Naive thymus-derived CD4-positive, alpha-beta T cell (primary cell): Measurements from ENCODE around the gene ZC3H12C. TPM values are rescaled to one million over a fixed set of nuclear protein-coding genes. Genes with fewer than 3 reads are reported as not detected.

Experiments used
- ATAC-seq: fragments of 150-1000 bp; cut with Tn5 transposase; 2 replicates; pipeline ENCODE4 v1.10.0; 2021; ENCODE audit warnings: mild to moderate bottlenecking, moderate library complexity
- CTCF ChIA-PET: fragments of 350-600 bp; sonication (Branson Sonifier 250); formaldehyde crosslinking; loops from one replicate; lab custom pipeline; 2021; ENCODE audit warnings: antibody characterized with exemption; lab: Charles Lee
- POLR2A ChIA-PET: fragments of 350-600 bp; sonication (Branson Sonifier 250); formaldehyde crosslinking; loops from one replicate; lab custom pipeline; 2021; ENCODE audit warnings: antibody characterized with exemption, inconsistent platforms; lab: Charles Lee
- DNase-seq, 9 donors: peaks; one replicate each; pipeline versions ENCODE4 v3.0.0 to v3.0.0-alpha.2; 2020 to 2022; ENCODE audit warnings: mixed read lengths in 1 of 9
- H3K27ac ChIP-seq: one replicate; pipeline ENCODE4 v1.7.0; 2013; ENCODE audit warnings: mild to moderate bottlenecking, low read depth, low read length, moderate library complexity
- H3K27me3 ChIP-seq, 2 donors: one replicate each; pipeline ENCODE4 v1.7.0; 2013; ENCODE audit warnings: low read length in 2 of 2, mild to moderate bottlenecking in 2 of 2, moderate library complexity in 2 of 2; ENCODE audit not compliant: control insufficient read depth in 2 of 2, insufficient read depth in 2 of 2
- H3K36me3 ChIP-seq, 3 experiments: 1 replicate in 2 of 3; 2 replicates in 1 of 3; pipeline ENCODE4 v1.7.0; 2013; ENCODE audit warnings: low read length in 3 of 3, mild to moderate bottlenecking in 3 of 3, moderate library complexity in 1 of 3; ENCODE audit not compliant: insufficient read depth in 3 of 3, control insufficient read depth in 2 of 3
- H3K4me1 ChIP-seq, 2 donors: one replicate each; pipeline ENCODE4 v1.7.0; 2013; ENCODE audit warnings: low read length in 2 of 2, mild to moderate bottlenecking in 2 of 2, moderate library complexity in 1 of 2; ENCODE audit not compliant: control insufficient read depth in 2 of 2, insufficient read depth in 2 of 2
- H3K4me3 ChIP-seq: 2 replicates; pipeline ENCODE4 v1.7.0; 2013; ENCODE audit warnings: mild to moderate bottlenecking, low read length
- H3K9me3 ChIP-seq, 3 experiments: 1 replicate in 2 of 3; 2 replicates in 1 of 3; pipeline ENCODE4 v1.7.0; 2013; ENCODE audit warnings: low read length in 3 of 3; ENCODE audit not compliant: control insufficient read depth in 2 of 3
- H3K27ac Mint-ChIP-seq, 9 donors: one replicate each; pipeline ENCODE4 v1.8.0; 2020 to 2022; ENCODE audit warnings: mixed read lengths in 9 of 9, mild to moderate bottlenecking in 8 of 9, moderate library complexity in 5 of 9, inconsistent platforms in 2 of 9
- H3K27me3 Mint-ChIP-seq, 5 donors: one replicate each; pipeline ENCODE4 v1.8.0; 2021 to 2022; ENCODE audit warnings: mixed read lengths in 5 of 5, mild to moderate bottlenecking in 1 of 5
- H3K36me3 Mint-ChIP-seq, 5 donors: one replicate each; pipeline ENCODE4 v1.8.0; 2020 to 2022; ENCODE audit warnings: mixed read lengths in 5 of 5, mild to moderate bottlenecking in 3 of 5, inconsistent platforms in 1 of 5
- H3K4me1 Mint-ChIP-seq, 7 donors: one replicate each; pipeline ENCODE4 v1.8.0; 2020 to 2022; ENCODE audit warnings: mixed read lengths in 7 of 7, mild to moderate bottlenecking in 3 of 7, inconsistent platforms in 1 of 7
- H3K4me3 Mint-ChIP-seq, 10 donors: one replicate each; pipeline ENCODE4 v1.8.0; 2020 to 2022; ENCODE audit warnings: mild to moderate bottlenecking in 10 of 10, mixed read lengths in 10 of 10, moderate library complexity in 6 of 10, inconsistent platforms in 2 of 10
- H3K9me3 Mint-ChIP-seq, 11 donors: one replicate each; pipeline ENCODE4 v1.8.0; 2020 to 2022; ENCODE audit warnings: mixed read lengths in 11 of 11, mild to moderate bottlenecking in 4 of 11, inconsistent platforms in 1 of 11, moderate library complexity in 1 of 11
- intact Hi-C, 2 donors: fragments of 100-400 bp; cut with micrococcal nuclease; formaldehyde crosslinking; loops; one replicate each; pipeline ENCODE4 v1.15.1; 2023
- polyA plus RNA-seq, 2 donors: library from polyadenylated mRNA; unstranded; fragments of 300-500 nt; fragmentation: Illumina TruSeq; gene quantifications; one replicate each; pipeline ENCODE4 v1.2.3, GENCODE V29; 2021
- total RNA-seq, 6 experiments: library from RNA in 5 of 6; stranded (reverse) in 5 of 6; gene quantifications; 1 replicate in 5 of 6; 2 replicates in 1 of 6; pipeline ENCODE4 v1.2.3 and lab custom pipeline; 2021 to 2026

Gene ZC3H12C
- total and polyA plus RNA-seq, 7 experiments from 2014 or later: 0.19 to 2.5 (median 0.35) TPM; not detected in 2

DNA sequence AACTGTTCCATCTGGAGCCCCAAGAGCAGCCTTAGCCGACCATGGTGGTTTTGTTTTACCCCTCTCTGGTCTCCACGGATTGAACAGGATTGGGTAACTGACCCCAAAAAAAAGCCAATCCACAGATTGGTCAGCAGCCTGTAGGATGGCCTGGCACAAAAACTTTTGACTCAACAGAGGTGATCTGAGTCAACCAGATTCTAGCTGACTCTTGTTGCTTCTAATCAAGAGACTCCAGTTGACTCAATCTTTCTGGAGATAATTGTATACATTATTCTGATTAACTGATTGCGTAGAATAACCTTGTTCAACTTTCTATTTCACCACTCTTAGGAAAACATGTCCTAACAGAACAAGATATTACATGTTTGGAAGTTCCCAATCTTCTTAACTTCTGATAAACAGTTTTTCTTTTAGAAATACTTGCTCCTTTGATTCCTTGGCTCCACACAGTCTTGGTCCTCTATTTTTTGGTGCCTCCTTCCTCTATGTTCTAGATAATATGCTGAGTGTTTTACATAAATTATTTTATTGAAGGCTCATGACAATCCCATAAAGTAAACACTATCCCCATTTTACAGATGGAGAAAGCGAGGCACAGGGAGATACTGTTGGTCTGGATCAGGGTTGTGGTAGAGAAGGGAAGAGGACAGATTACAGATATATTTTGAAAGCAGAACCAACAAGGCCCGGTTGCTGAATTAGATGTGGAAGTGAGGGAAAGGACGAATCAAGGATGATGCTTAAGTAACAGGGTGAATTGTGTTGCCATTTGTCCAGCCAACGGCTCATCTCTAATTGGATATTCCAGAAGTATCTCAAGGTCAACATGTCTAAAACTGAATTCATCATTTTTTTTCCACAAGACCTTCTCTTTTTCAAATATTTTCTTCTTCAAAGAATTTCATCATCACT is 11.5 kb upstream of the ZC3H12C start:
- CTCF ChIA-PET: no interaction called here
- ATAC-seq (no peak), DNase-seq (no peak)
- no peak overlapping the region for H3K4me3 ChIP-seq
- Mint-ChIP-seq H3K4me3 (no peak overlapping the region), H3K27me3 (peaks cover 8 to 19% (median 12%) of the 10 kb centered on the region in 5 donors), H3K9me3 (peaks cover 0 to 4% (median 0%) of the 10 kb centered on the region in 11 donors), H3K27ac (no peak overlapping the region), H3K36me3 (peaks cover 0 to 4% (median 0%) of the 10 kb centered on the region in 5 donors), H3K4me1 (peaks cover 0 to 18% (median 0%) of the 10 kb centered on the region in 7 donors)
- H3K36me3 ChIP-seq: no peaks in the 10 kb centered on the region
- H3K27me3 ChIP-seq: no peaks in the 10 kb centered on the region
- no peaks in the 10 kb centered on the region for H3K9me3 ChIP-seq
- H3K4me1 ChIP-seq: no peaks in the 10 kb centered on the region
- no peak overlapping the region for H3K27ac ChIP-seq
- intact Hi-C loops: no loop called here
- POLR2A ChIA-PET: no interaction called here

DNA sequence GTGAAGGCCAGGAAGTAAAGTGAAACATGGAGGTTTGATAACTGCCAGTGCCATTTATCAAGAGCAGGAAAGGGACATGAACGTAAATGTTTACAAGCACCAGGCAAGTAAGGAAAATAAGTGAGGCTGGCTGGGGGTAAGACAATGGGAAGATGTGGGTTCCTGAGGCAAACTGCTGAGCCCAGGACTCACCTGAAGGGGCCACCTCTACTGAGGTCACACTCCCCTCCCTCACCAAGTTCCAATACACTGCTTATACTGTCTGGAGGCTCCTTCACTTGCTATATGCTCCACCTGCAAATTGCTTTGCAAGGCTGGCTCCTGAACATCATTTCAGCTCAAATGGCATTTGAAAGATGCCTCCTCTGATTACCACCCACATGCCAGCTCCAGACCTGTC is 10.3 kb upstream of the ZC3H12C start:
- ChIA-PET POLR2A (no interaction called here), CTCF (no interaction called here)
- DNase-seq: no peak
- Mint-ChIP-seq H3K4me3 (no peak overlapping the region), H3K4me1 (peaks cover 0 to 8% (median 0%) of the 10 kb centered on the region in 7 donors), H3K27ac (no peak overlapping the region), H3K27me3 (peaks cover 9 to 19% (median 12%) of the 10 kb centered on the region in 5 donors), H3K9me3 (peaks cover 0 to 4% (median 0%) of the 10 kb centered on the region in 11 donors), H3K36me3 (peaks cover 0 to 4% (median 0%) of the 10 kb centered on the region in 5 donors)
- ATAC-seq: no peak
- no peak overlapping the region for H3K27ac ChIP-seq
- no peaks in the 10 kb centered on the region for H3K4me1 ChIP-seq
- no peaks in the 10 kb centered on the region for H3K9me3 ChIP-seq
- H3K27me3 ChIP-seq: no peaks in the 10 kb centered on the region
- H3K36me3 ChIP-seq: no peaks in the 10 kb centered on the region
- no peak overlapping the region for H3K4me3 ChIP-seq
- intact Hi-C loops: no loop called here

DNA sequence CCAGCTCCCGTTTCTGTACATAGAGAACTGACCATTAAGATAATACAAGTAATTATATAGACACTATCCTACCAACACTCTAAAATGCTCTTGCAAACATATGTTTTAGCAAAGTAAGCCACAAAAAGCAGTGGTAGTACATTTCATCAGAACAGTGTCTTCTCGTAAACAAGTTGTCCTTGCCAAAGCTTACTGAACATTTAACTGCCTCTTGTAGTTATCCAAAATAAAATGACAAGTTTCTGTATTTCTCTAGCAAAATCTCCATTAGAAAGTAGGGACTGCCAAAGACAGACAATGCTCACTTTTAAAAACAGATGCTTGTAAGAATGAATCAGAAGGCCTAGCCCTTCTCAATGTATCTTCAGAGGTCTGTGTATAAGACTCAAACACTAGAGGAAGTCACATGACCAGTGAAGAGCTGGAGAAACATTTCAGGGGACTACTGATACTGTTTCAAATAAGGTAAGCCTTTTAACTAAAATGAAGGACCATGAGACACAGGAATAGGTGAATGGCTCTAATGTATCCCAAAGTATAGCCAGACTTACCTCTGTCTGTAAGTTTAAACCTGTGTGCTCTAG is 7.8 kb upstream of the ZC3H12C start:
- H3K9me3 Mint-ChIP-seq: peaks cover 0 to 2% (median 0%) of the 10 kb centered on the region in 11 donors
- H3K27ac Mint-ChIP-seq: no peak overlapping the region
- intact Hi-C loops: no loop called here
- ATAC-seq (no peak), DNase-seq (no peak)
- H3K27me3 Mint-ChIP-seq: peaks cover 9 to 20% (median 15%) of the 10 kb centered on the region in 5 donors
- H3K4me1 ChIP-seq: no peaks in the 10 kb centered on the region
- H3K4me3 Mint-ChIP-seq: no peak overlapping the region
- H3K36me3 ChIP-seq: no peaks in the 10 kb centered on the region
- H3K9me3 ChIP-seq: no peaks in the 10 kb centered on the region
- H3K4me1 Mint-ChIP-seq: peaks cover 0 to 4% (median 0%) of the 10 kb centered on the region in 7 donors
- peaks cover 0 to 2% (median 0%) of the 10 kb centered on the region in 5 donors for H3K36me3 Mint-ChIP-seq
- H3K4me3 ChIP-seq: no peak overlapping the region
- no peak overlapping the region for H3K27ac ChIP-seq
- CTCF ChIA-PET: no interaction called here
- POLR2A ChIA-PET: no interaction called here
- H3K27me3 ChIP-seq: no peaks in the 10 kb centered on the region

DNA sequence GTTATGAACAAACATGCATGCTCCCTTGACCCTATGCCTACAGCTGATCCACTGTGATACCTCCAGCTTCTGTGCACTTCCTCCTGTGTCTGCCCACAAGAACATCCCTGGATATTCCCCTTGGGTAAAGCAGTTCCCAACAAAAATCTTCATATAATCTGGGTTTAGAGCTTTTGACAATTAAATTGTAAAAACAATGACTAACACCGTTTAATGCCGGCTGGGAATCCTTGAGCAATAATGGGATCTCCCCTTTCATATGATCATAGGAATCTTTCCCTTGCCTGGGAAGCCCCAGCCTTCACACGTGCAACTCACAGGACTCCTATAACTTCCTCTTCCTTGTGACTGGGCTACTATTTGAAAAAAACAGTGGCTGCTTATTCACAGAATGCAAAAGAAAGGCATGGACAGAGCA is 6.3 kb upstream of the ZC3H12C start:
- Mint-ChIP-seq H3K4me3 (no peak overlapping the region), H3K27ac (no peak overlapping the region), H3K9me3 (peaks cover 0 to 2% (median 0%) of the 10 kb centered on the region in 11 donors), H3K36me3 (peaks cover 0 to 2% (median 0%) of the 10 kb centered on the region in 5 donors), H3K4me1 (peaks cover 0 to 4% (median 0%) of the 10 kb centered on the region in 7 donors), H3K27me3 (peaks cover 9 to 29% (median 19%) of the 10 kb centered on the region in 5 donors)
- intact Hi-C loops: no loop called here
- ChIA-PET POLR2A (no interaction called here), CTCF (no interaction called here)
- no peak for DNase-seq
- Histone ChIP-seq H3K36me3 (no peaks in the 10 kb centered on the region), H3K27me3 (no peaks in the 10 kb centered on the region), H3K27ac (no peak overlapping the region), H3K4me3 (no peak overlapping the region), H3K9me3 (no peaks in the 10 kb centered on the region), H3K4me1 (no peaks in the 10 kb centered on the region)
- ATAC-seq: peak; percentile 61

DNA sequence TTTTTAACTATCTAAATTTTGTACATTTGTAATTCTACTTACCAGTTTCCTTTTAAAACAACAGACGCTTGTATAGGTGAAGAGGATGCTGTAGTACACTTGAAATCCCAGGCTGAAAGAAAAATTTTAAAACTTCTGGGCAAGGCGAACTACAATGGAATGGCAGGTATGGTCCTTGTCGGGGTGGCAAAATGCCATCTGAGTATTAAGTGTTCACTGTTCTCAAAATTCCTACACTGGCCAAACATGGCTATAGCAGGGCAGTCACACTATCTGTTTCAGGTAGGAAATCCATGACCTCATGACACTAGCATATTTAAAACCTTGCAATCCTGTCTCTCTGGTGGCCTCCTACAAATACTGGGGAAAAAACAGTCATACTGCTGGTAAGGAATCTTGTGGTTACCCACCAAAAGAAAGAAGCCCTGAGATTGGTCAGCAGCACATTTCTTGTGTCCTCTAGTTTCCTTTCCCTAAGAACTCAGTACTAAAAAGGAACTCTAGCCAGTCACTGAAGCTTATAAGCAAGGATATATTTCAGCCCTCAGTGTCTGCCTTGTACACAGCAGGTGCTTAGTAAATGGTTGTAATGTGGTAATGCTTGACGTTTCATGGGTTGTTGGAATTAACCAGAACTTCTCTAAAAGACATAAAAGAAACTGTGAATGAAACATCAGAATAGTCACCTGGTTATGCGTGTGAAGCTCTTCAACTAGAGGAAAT is 5.2 kb upstream of the ZC3H12C start:
- peaks cover 0 to 5% (median 4%) of the 10 kb centered on the region in 7 donors for H3K4me1 Mint-ChIP-seq
- no peaks in the 10 kb centered on the region for H3K4me1 ChIP-seq
- H3K4me3 Mint-ChIP-seq: no peak overlapping the region
- peaks cover 15 to 34% (median 25%) of the 10 kb centered on the region in 5 donors for H3K27me3 Mint-ChIP-seq
- ChIA-PET POLR2A (no interaction called here), CTCF (no interaction called here)
- no peaks in the 10 kb centered on the region for H3K9me3 Mint-ChIP-seq
- no peak overlapping the region for H3K27ac Mint-ChIP-seq
- no peaks in the 10 kb centered on the region for H3K27me3 ChIP-seq
- DNase-seq (no peak), ATAC-seq (no peak)
- no peaks in the 10 kb centered on the region for H3K9me3 ChIP-seq
- H3K36me3 Mint-ChIP-seq: no peaks in the 10 kb centered on the region
- no peaks in the 10 kb centered on the region for H3K36me3 ChIP-seq
- intact Hi-C loops: no loop called here
- no peak overlapping the region for H3K27ac ChIP-seq
- no peak overlapping the region for H3K4me3 ChIP-seq

DNA sequence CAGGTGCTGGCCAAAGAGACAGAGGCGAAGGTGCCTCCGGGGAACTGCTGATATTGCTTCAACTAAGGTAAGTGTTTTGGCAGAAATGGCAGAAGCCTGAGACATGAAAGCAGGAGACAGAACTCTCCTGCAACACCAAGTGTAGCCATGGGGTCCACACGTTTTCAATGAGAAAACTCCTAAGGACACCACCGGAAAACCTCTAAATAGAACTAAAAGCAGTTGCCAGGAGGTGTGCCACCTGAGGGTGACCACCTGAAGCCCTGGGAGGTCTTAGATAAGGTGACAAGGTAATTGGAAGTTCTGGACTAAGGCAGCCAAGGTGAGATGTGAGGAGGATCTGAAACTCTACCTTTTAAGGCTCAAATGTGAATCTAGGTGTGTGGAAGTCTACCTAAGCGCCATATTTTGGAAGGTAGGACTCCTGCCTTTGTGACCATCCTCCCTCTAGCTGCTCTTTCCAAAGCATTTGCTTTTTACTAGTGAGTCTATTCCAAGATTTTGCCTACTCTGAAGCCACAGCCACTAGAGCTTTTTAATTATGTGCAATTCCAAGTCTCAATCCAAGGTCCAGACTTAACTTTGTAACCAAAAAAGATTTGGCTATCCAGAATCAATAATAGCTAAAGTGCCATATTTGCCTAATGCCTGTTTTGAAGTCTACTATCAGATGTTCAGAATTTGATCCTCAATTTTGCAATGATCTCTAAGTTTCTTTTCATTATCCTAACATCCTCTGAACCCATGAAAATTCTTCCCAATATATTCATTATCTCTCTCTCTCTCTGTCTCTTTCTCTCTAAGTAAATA is 4.5 kb upstream of the ZC3H12C start:
- Histone ChIP-seq H3K36me3 (no peaks in the 10 kb centered on the region), H3K27ac (no peak overlapping the region), H3K9me3 (no peaks in the 10 kb centered on the region), H3K4me3 (no peak overlapping the region), H3K27me3 (peaks cover 0 to 1% of the 10 kb centered on the region in 2 donors), H3K4me1 (peaks cover 0 to 2% of the 10 kb centered on the region in 2 donors)
- H3K9me3 Mint-ChIP-seq: no peaks in the 10 kb centered on the region
- DNase-seq (no peak), ATAC-seq (no peak)
- peaks cover 16 to 35% (median 22%) of the 10 kb centered on the region in 5 donors for H3K27me3 Mint-ChIP-seq
- POLR2A ChIA-PET: no interaction called here
- peaks cover under 1 to 7% (median 6%) of the 10 kb centered on the region in 7 donors for H3K4me1 Mint-ChIP-seq
- intact Hi-C loops: no loop called here
- CTCF ChIA-PET: no interaction called here
- H3K36me3 Mint-ChIP-seq: peaks cover 0 to 1% (median 0%) of the 10 kb centered on the region in 5 donors
- no peak overlapping the region for H3K27ac Mint-ChIP-seq
- H3K4me3 Mint-ChIP-seq: no peak overlapping the region
